Transverse colon (tissue), 4 donors: ENCODE data around the gene BPGM.

ENCODE experiments used
- CTCF ChIP-seq, 5 experiments: fragments of 200-600 bp in 3 of 5; fragments of 450-650 bp in 2 of 5; sonication (generic) in 3 of 5; IDR thresholded peaks; 1 replicate in 2 of 5; 2 replicates in 3 of 5; pipeline ENCODE4 v1.5.1; 2016 to 2017; ENCODE audit warnings: antibody characterized with exemption in 5 of 5, inconsistent platforms in 3 of 5, mild to moderate bottlenecking in 2 of 5, moderate library complexity in 1 of 5
- POLR2A ChIP-seq: fragments of 450-650 bp; IDR thresholded peaks from one replicate; pipeline ENCODE4 v1.6.1; 2016; ENCODE audit warnings: antibody characterized with exemption, mild to moderate bottlenecking, moderate library complexity
- POLR2AphosphoS5 ChIP-seq, 3 donors: sonication (generic); formaldehyde crosslinking; IDR thresholded peaks; one replicate each; pipeline ENCODE4 v1.6.1; 2016; ENCODE audit warnings: antibody characterized with exemption in 3 of 3

- TF ChIP-seq CTCF (IDR thresholded peaks at IDR 0.05) (no peak), POLR2A (no peak), POLR2AphosphoS5 (IDR thresholded peaks at IDR 0.05) (no peak)
Observed at GRCh38 chr7:134722786-134723322, 76.2 kb downstream of the BPGM start.
